Measurements from ENCODE around the gene SLC35A2. TPM values are rescaled to one million over a fixed set of nuclear protein-coding genes. Genes with fewer than 3 reads are reported as not detected.
"Not testable (repeated sequence)": the region's sequence is repeated elsewhere in the genome, so short reads cannot be mapped to it uniquely, and the experiment has no call there.

Gene SLC35A2
- total and polyA plus RNA-seq, 4 donors, result 5.0 to 18.6 (median 16.3) TPM

GRCh38 chrX:48854898-48855297, 56.5 kb downstream of the SLC35A2 start:
- Histone ChIP-seq H3K27me3 (ENCODE audit: control insufficient read depth in 1 of 2, insufficient read depth in 2 of 2, low read length in 1 of 2) (no peaks in the 10 kb centered on the region), H3K36me3 (ENCODE audit: control insufficient read depth in 1 of 2, insufficient read depth in 2 of 2, low read length in 1 of 2) (no peaks in the 10 kb centered on the region), H3K4me1 (ENCODE audit: control insufficient read depth in 1 of 2, insufficient read depth in 2 of 2, low read length in 2 of 2) (no peaks in the 10 kb centered on the region), H3K9me3 (ENCODE audit: control insufficient read depth, low read length) (no peaks in the 10 kb centered on the region), H3K27ac (ENCODE audit: low read depth in 1 of 2, low read length in 2 of 2) (no peak overlapping the region), H3K4me3 (ENCODE audit: low read length in 2 of 2) (no peak overlapping the region)
- intact Hi-C loops (cut with DNase I), result no loop called here
- ATAC-seq (ENCODE audit: low FRiP score) (no peak), DNase-seq (no peak)
- WGBS, 2 donors, result 39 to 56% methylated on average over 5 of the region's 5 CpGs

GRCh38 chrX:48854121-48854804, 57.2 kb downstream of the SLC35A2 start:
- H3K4me3 ChIP-seq (ENCODE audit: low read length in 2 of 2); H3K27me3 ChIP-seq (ENCODE audit: control insufficient read depth in 1 of 2, insufficient read depth in 2 of 2, low read length in 1 of 2); H3K27ac ChIP-seq (ENCODE audit: low read depth in 1 of 2, low read length in 2 of 2); H3K9me3 ChIP-seq (ENCODE audit: control insufficient read depth, low read length); DNase-seq; H3K4me1 ChIP-seq (ENCODE audit: control insufficient read depth in 1 of 2, insufficient read depth in 2 of 2, low read length in 2 of 2); H3K36me3 ChIP-seq (ENCODE audit: control insufficient read depth in 1 of 2, insufficient read depth in 2 of 2, low read length in 1 of 2); ATAC-seq (ENCODE audit: low FRiP score); intact Hi-C loops (cut with DNase I): not testable (repeated sequence)
- 76 to 85% methylated on average over 12 of the region's 12 CpGs for WGBS, 2 donors

GRCh38 chrX:48853494-48853893, 58.0 kb downstream of the SLC35A2 start:
- H3K9me3 ChIP-seq (ENCODE audit: control insufficient read depth, low read length); H3K4me1 ChIP-seq (ENCODE audit: control insufficient read depth in 1 of 2, insufficient read depth in 2 of 2, low read length in 2 of 2); ATAC-seq (ENCODE audit: low FRiP score); H3K4me3 ChIP-seq (ENCODE audit: low read length in 2 of 2); H3K36me3 ChIP-seq (ENCODE audit: control insufficient read depth in 1 of 2, insufficient read depth in 2 of 2, low read length in 1 of 2); DNase-seq; intact Hi-C loops (cut with DNase I); H3K27me3 ChIP-seq (ENCODE audit: control insufficient read depth in 1 of 2, insufficient read depth in 2 of 2, low read length in 1 of 2); H3K27ac ChIP-seq (ENCODE audit: low read depth in 1 of 2, low read length in 2 of 2): not testable (repeated sequence)

Other genes with a start within 250 kb of the SLC35A2 start
- gene WAS, start 227.8 kb downstream of the SLC35A2 start, total RNA-seq, result 10 to 100 TPM; 12.4 to 19.9 TPM
- gene WAS, start 227.8 kb downstream of the SLC35A2 start, polyA plus RNA-seq, result 1 to 10 TPM in 1 of 2 donors, under 1 TPM in 1; 0.90 to 9.6 TPM
- 1 to 10 TPM; 2.6 to 3.0 TPM for gene SUV39H1, start 214.9 kb downstream of the SLC35A2 start, total RNA-seq
- 1 to 10 TPM in 1 of 2 donors, under 1 TPM in 1; 0.88 to 3.2 TPM for gene SUV39H1, start 214.9 kb downstream of the SLC35A2 start, polyA plus RNA-seq
- gene GLOD5, start 149.9 kb downstream of the SLC35A2 start, total RNA-seq, result not detected
- gene GLOD5, start 149.9 kb downstream of the SLC35A2 start, polyA plus RNA-seq, result 1 to 10 TPM in 1 of 2 donors, not detected in 1; 5.3 TPM
- gene GATA1, start 125.1 kb downstream of the SLC35A2 start, total RNA-seq, result under 1 TPM in 1 of 2 donors, not detected in 1; 0.57 TPM
- gene GATA1, start 125.1 kb downstream of the SLC35A2 start, polyA plus RNA-seq, result not detected
- gene HDAC6, start 109.6 kb downstream of the SLC35A2 start, total RNA-seq, result 10 to 100 TPM; 77.6 to 89.4 TPM
- gene HDAC6, start 109.6 kb downstream of the SLC35A2 start, polyA plus RNA-seq, result 100 to 1,000 TPM in 1 of 2 donors, 10 to 100 TPM in 1; 28.0 to 229 TPM
- gene ERAS, start 85.1 kb downstream of the SLC35A2 start, total RNA-seq, result not detected
- gene ERAS, start 85.1 kb downstream of the SLC35A2 start, polyA plus RNA-seq, result under 1 TPM in 1 of 2 donors, not detected in 1; 0.69 TPM
- under 1 TPM in 1 of 2 donors, not detected in 1; 0.45 TPM for gene PCSK1N, start 76.0 kb downstream of the SLC35A2 start, total RNA-seq
- gene PCSK1N, start 76.0 kb downstream of the SLC35A2 start, polyA plus RNA-seq, result under 1 TPM; 0.43 to 0.88 TPM
- gene TIMM17B, start 13.9 kb downstream of the SLC35A2 start, total RNA-seq, result 10 to 100 TPM; 26.2 TPM
- 10 to 100 TPM; 38.6 to 44.5 TPM for gene TIMM17B, start 13.9 kb downstream of the SLC35A2 start, polyA plus RNA-seq
- gene PQBP1, start 13.7 kb downstream of the SLC35A2 start, total RNA-seq, result 10 to 100 TPM; 48.8 to 49.3 TPM
- 100 to 1,000 TPM in 1 of 2 donors, 10 to 100 TPM in 1; 75.0 to 112 TPM for gene PQBP1, start 13.7 kb downstream of the SLC35A2 start, polyA plus RNA-seq
- 1 to 10 TPM; 8.1 to 9.2 TPM for gene PIM2, start 7.4 kb upstream of the SLC35A2 start, total RNA-seq
- gene PIM2, start 7.4 kb upstream of the SLC35A2 start, polyA plus RNA-seq, result 1 to 10 TPM; 3.6 to 5.1 TPM
- gene OTUD5, start 46.0 kb upstream of the SLC35A2 start, total RNA-seq, result 10 to 100 TPM; 37.4 to 47.5 TPM
- gene OTUD5, start 46.0 kb upstream of the SLC35A2 start, polyA plus RNA-seq, result 10 to 100 TPM; 26.4 to 50.6 TPM
- gene KCND1, start 60.2 kb upstream of the SLC35A2 start, total RNA-seq, result 1 to 10 TPM; 3.4 to 4.8 TPM
- 1 to 10 TPM in 1 of 2 donors, under 1 TPM in 1; 0.88 to 2.8 TPM for gene KCND1, start 60.2 kb upstream of the SLC35A2 start, polyA plus RNA-seq
- 10 to 100 TPM; 46.1 to 53.7 TPM for gene GRIPAP1, start 90.6 kb upstream of the SLC35A2 start, total RNA-seq
- 10 to 100 TPM; 17.3 to 37.2 TPM for gene GRIPAP1, start 90.6 kb upstream of the SLC35A2 start, polyA plus RNA-seq
- 10 to 100 TPM; 67.7 to 70.6 TPM for gene TFE3, start 131.7 kb upstream of the SLC35A2 start, total RNA-seq
- 10 to 100 TPM; 23.4 to 47.0 TPM for gene TFE3, start 131.7 kb upstream of the SLC35A2 start, polyA plus RNA-seq
- 1 to 10 TPM; 5.1 to 7.6 TPM for gene CCDC120, start 147.4 kb upstream of the SLC35A2 start, total RNA-seq
- gene CCDC120, start 147.4 kb upstream of the SLC35A2 start, polyA plus RNA-seq, result 1 to 10 TPM; 4.3 to 6.4 TPM
- gene PRAF2, start 162.4 kb upstream of the SLC35A2 start, total RNA-seq, result 10 to 100 TPM; 37.7 to 40.2 TPM
- 10 to 100 TPM; 30.8 to 54.3 TPM for gene PRAF2, start 162.4 kb upstream of the SLC35A2 start, polyA plus RNA-seq
- gene WDR45, start 168.2 kb upstream of the SLC35A2 start, total RNA-seq, result 10 to 100 TPM; 66.1 to 84.4 TPM
- 100 to 1,000 TPM in 1 of 2 donors, 10 to 100 TPM in 1; 73.0 to 236 TPM for gene WDR45, start 168.2 kb upstream of the SLC35A2 start, polyA plus RNA-seq
- 10 to 100 TPM; 15.8 to 20.4 TPM for gene GPKOW, start 212.1 kb upstream of the SLC35A2 start, total RNA-seq
- gene GPKOW, start 212.1 kb upstream of the SLC35A2 start, polyA plus RNA-seq, result 10 to 100 TPM; 14.3 to 22.8 TPM

All from aorta (tissue), 5 donors.